Measurements from ENCODE around the gene TRABD2B. TPM values are rescaled to one million over a fixed set of nuclear protein-coding genes. Genes with fewer than 3 reads are reported as not detected.

Gene TRABD2B
- total RNA-seq, 1 experiment from 2014 or later: 0.96 TPM

DNA sequence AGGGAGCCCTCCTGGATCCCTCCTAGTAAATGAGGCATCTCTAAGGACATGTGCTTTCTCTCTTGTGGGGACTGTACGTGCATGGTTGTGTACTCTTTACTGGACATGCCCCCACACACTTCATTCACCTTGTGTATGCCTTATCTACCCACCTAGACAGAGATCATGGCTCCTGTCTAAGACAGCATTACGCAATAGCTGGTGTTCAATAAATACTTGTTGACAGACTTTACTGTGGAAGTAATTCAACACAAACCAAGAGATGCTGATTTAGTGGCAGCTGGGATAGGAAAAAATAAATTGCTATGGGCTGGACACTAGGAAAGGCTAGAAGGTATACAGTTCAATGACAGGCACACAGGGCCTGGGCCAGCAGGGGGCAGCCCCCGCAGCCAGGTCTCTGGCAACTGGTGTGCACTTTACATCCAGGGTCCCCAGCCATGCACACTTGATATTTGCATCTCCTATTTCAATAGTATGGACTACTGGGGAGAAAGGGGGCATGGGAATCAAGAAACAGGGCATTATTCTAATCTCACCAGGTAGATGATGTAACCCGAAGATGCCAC is 24.2 kb downstream of the TRABD2B start:
- intact Hi-C loops (cut with micrococcal nuclease): no loop called here
- POLR2A ChIA-PET: interaction anchor here (0.6 kb wide), 1 partner anchor 521 kb away, joined by 3 read pairs; no protein-coding TSS in a partner anchor
- no peaks in the 10 kb centered on the region for H3K27me3 Mint-ChIP-seq (ENCODE audit: insufficient read depth, unreplicated experiment)
- CTCF ChIA-PET: interaction anchor here (0.7 to 1.2 kb wide), 2 partner anchors 19 to 37 kb away, joined by 3 to 5 read pairs; no protein-coding TSS in a partner anchor
- H3K4me1 Mint-ChIP-seq (ENCODE audit: insufficient read depth, unreplicated experiment): no peaks in the 10 kb centered on the region
- no TSS peak for BruUV-seq (replicated peaks)
- no peak overlapping the region for H3K27ac Mint-ChIP-seq (ENCODE audit: low read depth, unreplicated experiment)
- no peaks in the 10 kb centered on the region for H3K36me3 Mint-ChIP-seq (ENCODE audit: insufficient read depth, unreplicated experiment)
- no peaks in the 10 kb centered on the region for H3K9me3 Mint-ChIP-seq (ENCODE audit: unreplicated experiment)
- no peak for DNase-seq (ENCODE audit: unreplicated experiment)
- TF ChIP-seq, protein P1, sequence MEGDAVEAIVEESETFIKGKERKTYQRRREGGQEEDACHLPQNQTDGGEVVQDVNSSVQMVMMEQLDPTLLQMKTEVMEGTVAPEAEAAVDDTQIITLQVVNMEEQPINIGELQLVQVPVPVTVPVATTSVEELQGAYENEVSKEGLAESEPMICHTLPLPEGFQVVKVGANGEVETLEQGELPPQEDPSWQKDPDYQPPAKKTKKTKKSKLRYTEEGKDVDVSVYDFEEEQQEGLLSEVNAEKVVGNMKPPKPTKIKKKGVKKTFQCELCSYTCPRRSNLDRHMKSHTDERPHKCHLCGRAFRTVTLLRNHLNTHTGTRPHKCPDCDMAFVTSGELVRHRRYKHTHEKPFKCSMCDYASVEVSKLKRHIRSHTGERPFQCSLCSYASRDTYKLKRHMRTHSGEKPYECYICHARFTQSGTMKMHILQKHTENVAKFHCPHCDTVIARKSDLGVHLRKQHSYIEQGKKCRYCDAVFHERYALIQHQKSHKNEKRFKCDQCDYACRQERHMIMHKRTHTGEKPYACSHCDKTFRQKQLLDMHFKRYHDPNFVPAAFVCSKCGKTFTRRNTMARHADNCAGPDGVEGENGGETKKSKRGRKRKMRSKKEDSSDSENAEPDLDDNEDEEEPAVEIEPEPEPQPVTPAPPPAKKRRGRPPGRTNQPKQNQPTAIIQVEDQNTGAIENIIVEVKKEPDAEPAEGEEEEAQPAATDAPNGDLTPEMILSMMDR (IDR thresholded peaks at IDR 0.05; ENCODE audit: unreplicated experiment): peak; percentile 26
- no peak overlapping the region for H3K4me3 Mint-ChIP-seq (ENCODE audit: unreplicated experiment)

GRCh38 chr1:47971385-47972160 is 25.6 kb downstream of the TRABD2B start:
- Mint-ChIP-seq H3K4me1 (ENCODE audit: insufficient read depth, unreplicated experiment) (no peaks in the 10 kb centered on the region), H3K36me3 (ENCODE audit: insufficient read depth, unreplicated experiment) (no peaks in the 10 kb centered on the region), H3K4me3 (ENCODE audit: unreplicated experiment) (no peak overlapping the region), H3K9me3 (ENCODE audit: unreplicated experiment) (no peaks in the 10 kb centered on the region), H3K27me3 (ENCODE audit: insufficient read depth, unreplicated experiment) (no peaks in the 10 kb centered on the region), H3K27ac (ENCODE audit: low read depth, unreplicated experiment) (no peak overlapping the region)
- intact Hi-C loops (cut with micrococcal nuclease): no loop called here
- CTCF ChIA-PET: interaction anchor here (1.2 kb wide), 1 partner anchor 91 kb away, joined by 3 read pairs; no protein-coding TSS in a partner anchor
- POLR2A ChIA-PET: interaction anchor here (0.6 kb wide), 1 partner anchor 68 kb away, joined by 3 read pairs; no protein-coding TSS in a partner anchor
- BruUV-seq (replicated peaks): no TSS peak
- TF ChIP-seq, protein P1 (IDR thresholded peaks at IDR 0.05; ENCODE audit: unreplicated experiment): no peak
- DNase-seq (ENCODE audit: unreplicated experiment): no peak

DNA sequence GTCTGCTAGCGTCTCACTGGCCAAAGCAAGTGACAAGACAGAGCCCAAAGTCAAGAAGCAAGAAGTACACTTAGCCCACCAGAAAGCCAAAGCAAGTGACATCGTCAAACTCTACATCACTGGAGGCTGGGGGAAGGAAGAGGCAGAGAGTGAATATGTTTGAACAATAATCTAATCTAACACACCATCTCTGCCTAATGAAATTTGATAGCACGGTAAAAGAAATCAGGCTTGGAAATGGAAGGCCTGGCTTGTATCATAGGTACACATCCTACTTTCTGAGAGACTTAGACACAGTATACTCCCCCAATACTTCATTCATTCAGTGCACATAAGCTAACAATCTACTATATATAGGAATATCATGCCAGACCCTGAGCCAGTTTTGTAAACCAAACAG is 26.3 kb downstream of the TRABD2B start:
- Mint-ChIP-seq H3K27ac (ENCODE audit: low read depth, unreplicated experiment) (no peak overlapping the region), H3K27me3 (ENCODE audit: insufficient read depth, unreplicated experiment) (no peaks in the 10 kb centered on the region), H3K4me3 (ENCODE audit: unreplicated experiment) (no peak overlapping the region), H3K9me3 (ENCODE audit: unreplicated experiment) (no peaks in the 10 kb centered on the region), H3K36me3 (ENCODE audit: insufficient read depth, unreplicated experiment) (no peaks in the 10 kb centered on the region), H3K4me1 (ENCODE audit: insufficient read depth, unreplicated experiment) (no peaks in the 10 kb centered on the region)
- CTCF ChIA-PET: interaction anchor here (1.2 kb wide), 1 partner anchor 92 kb away, joined by 3 read pairs; no protein-coding TSS in a partner anchor
- TF ChIP-seq, protein P1 (IDR thresholded peaks at IDR 0.05; ENCODE audit: unreplicated experiment): no peak
- BruUV-seq (replicated peaks): no TSS peak
- no peak for DNase-seq (ENCODE audit: unreplicated experiment)
- intact Hi-C loops (cut with micrococcal nuclease): no loop called here
- POLR2A ChIA-PET: interaction anchor here (0.6 kb wide), 1 partner anchor 67 kb away, joined by 3 read pairs; no protein-coding TSS in a partner anchor

- no peak for DNase-seq (ENCODE audit: unreplicated experiment)
- Mint-ChIP-seq H3K27me3 (ENCODE audit: insufficient read depth, unreplicated experiment) (no peaks in the 10 kb centered on the region), H3K4me3 (ENCODE audit: unreplicated experiment) (no peak overlapping the region), H3K4me1 (ENCODE audit: insufficient read depth, unreplicated experiment) (no peaks in the 10 kb centered on the region), H3K9me3 (ENCODE audit: unreplicated experiment) (no peaks in the 10 kb centered on the region), H3K36me3 (ENCODE audit: insufficient read depth, unreplicated experiment) (no peaks in the 10 kb centered on the region), H3K27ac (ENCODE audit: low read depth, unreplicated experiment) (no peak overlapping the region)
- intact Hi-C loops (cut with micrococcal nuclease): no loop called here
- ChIA-PET POLR2A (no interaction called here), CTCF (interaction anchor here (0.8 kb wide), 1 partner anchor 9 kb away, joined by 3 read pairs; no protein-coding TSS in a partner anchor)
- TF ChIP-seq, protein P1 (IDR thresholded peaks at IDR 0.05; ENCODE audit: unreplicated experiment): no peak
- no TSS peak for BruUV-seq (replicated peaks)
These were observed 27.7 kb downstream of the TRABD2B start for GRCh38 chr1:47969478-47969877.
